ENCODE measurements around the gene ABHD2. TPM values are rescaled to one million over a fixed set of nuclear protein-coding genes. Genes with fewer than 3 reads are reported as not detected.

The ABHD2 gene
- total RNA-seq, 5 donors from 2014 or later (not counting 1 experiment from before 2014, with no cell fraction given) = 52.5 to 70.8 (median 58.5) TPM

Other genes with a start within 250 kb of the ABHD2 start
- 100 to 1,000 TPM in 4 of 5 donors, 10 to 100 TPM in 1; 86.2 to 187 (median 156) TPM for gene HAPLN3, start 192.9 kb upstream of the ABHD2 start, total RNA-seq
- gene MFGE8, start 175.1 kb upstream of the ABHD2 start, total RNA-seq = 100 to 1,000 TPM in 2 of 5 donors, 10 to 100 TPM in 3; 75.4 to 132 (median 99.5) TPM
- gene RLBP1, start 133.1 kb downstream of the ABHD2 start, total RNA-seq = not detected
- 10 to 100 TPM in 4 of 5 donors, 1 to 10 TPM in 1; 9.8 to 14.6 (median 12.4) TPM for gene FANCI, start 155.5 kb downstream of the ABHD2 start, total RNA-seq
- gene POLG, start 246.4 kb downstream of the ABHD2 start, total RNA-seq = 100 to 1,000 TPM; 136 to 171 (median 165) TPM